Skeletal muscle tissue (tissue), 4 donors: ENCODE measurements around the gene MAL. TPM values are rescaled to one million over a fixed set of nuclear protein-coding genes. Genes with fewer than 3 reads are reported as not detected.
"Not testable (repeated sequence)": the region's sequence is repeated elsewhere in the genome, so short reads cannot be mapped to it uniquely, and the experiment has no call there.

Source experiments
- H3K27ac ChIP-seq: one replicate; pipeline ENCODE4 v1.7.0; 2013; ENCODE audit warnings: mild to moderate bottlenecking, low read depth, low read length, inconsistent platforms
- H3K27me3 ChIP-seq, 3 donors: one replicate each; pipeline ENCODE4 v1.7.0; 2013; ENCODE audit warnings: low read length in 3 of 3; ENCODE audit not compliant: control insufficient read depth in 3 of 3, insufficient read depth in 3 of 3
- H3K36me3 ChIP-seq, 3 donors: one replicate each; pipeline ENCODE4 v1.7.0; 2013; ENCODE audit warnings: low read length in 3 of 3; ENCODE audit not compliant: control insufficient read depth in 3 of 3, insufficient read depth in 3 of 3
- H3K4me1 ChIP-seq, 3 donors: one replicate each; pipeline ENCODE4 v1.7.0; 2013; ENCODE audit warnings: low read length in 3 of 3, mild to moderate bottlenecking in 3 of 3; ENCODE audit not compliant: control insufficient read depth in 3 of 3, insufficient read depth in 3 of 3
- H3K4me3 ChIP-seq, 3 donors: one replicate each; pipeline ENCODE4 v1.7.0; 2013; ENCODE audit warnings: low read length in 3 of 3
- H3K9ac ChIP-seq, 3 donors: one replicate each; pipeline ENCODE4 v1.7.0; 2013; ENCODE audit warnings: low read length in 3 of 3, mild to moderate bottlenecking in 3 of 3, moderate library complexity in 2 of 3, low read depth in 1 of 3
- H3K9me3 ChIP-seq, 3 donors: one replicate each; pipeline ENCODE4 v1.7.0; 2013; ENCODE audit warnings: low read length in 3 of 3; ENCODE audit not compliant: control insufficient read depth in 3 of 3
- total RNA-seq: library from RNA; depleted of rRNA; stranded (reverse); fragments of >200 nt; gene quantifications from one replicate; pipeline ENCODE4 v1.2.3, GENCODE V29; 2014
- donor health status: Osteomylitis.

Gene MAL
- total RNA-seq, 1 donor from 2014 or later = 4.2 TPM

DNA sequence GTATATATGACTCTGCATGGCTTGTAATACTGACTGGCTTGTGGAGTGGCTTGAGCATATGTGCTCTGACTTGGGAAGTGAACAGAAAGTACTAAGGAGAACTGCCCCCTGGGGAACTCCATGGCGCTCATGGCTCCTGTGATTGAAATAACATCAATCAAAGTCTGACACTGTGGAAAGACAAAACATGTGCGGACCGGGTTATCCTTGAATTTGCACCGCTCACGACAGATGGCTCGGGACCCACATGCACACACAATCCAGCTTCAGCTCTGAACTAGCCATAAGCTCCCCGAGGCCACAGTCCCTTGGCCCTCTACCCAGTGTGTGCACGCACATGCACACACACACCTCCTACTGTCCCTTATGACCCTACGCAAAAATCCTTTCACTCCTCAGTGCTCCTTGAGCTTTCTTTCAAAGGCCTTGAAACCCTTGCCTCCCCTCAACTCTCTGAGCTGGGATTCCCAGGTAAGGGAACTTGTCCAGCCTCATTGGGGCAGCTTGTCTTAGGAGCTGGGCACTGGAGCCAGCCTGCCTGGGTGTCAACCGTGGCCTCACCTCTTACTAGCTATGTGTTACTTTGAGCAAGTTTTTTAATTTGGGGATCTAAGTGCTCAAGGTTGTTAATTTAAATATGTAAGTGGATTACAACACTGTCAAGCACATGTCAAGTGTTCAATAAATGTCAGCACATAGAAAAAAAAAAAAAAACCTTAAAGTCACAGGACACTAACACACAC is 52.5 kb downstream of the MAL start:
- Histone ChIP-seq H3K4me3 (no peak overlapping the region), H3K27me3 (peaks cover 25 to 40% (median 37%) of the 10 kb centered on the region in 3 donors)

DNA sequence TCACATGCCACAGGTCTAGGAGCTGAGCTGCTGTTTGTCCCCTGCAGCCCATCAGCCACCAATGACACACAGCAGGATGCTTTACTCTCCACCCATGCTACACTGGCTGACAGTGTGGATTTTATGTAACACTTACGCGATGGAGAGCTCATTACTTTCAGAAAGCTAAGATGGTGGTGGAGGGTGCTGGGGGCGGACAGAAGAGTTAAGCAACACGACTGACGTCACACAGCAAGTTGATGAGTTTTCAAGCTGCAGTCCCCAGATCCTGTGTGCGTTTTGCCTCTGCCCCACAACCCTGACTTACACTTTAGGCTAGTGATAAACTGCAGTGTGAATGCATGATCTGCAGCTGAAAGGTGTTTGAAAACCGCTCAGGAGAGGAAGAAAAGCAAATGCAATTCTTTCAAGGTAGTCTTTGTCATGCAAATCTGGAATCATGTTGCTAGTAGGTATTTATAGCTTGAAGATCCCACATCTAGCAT is 53.7 kb downstream of the MAL start:
- H3K4me1 ChIP-seq = peaks cover 6 to 8% (median 8%) of the 10 kb centered on the region in 3 donors
- no peak overlapping the region for H3K9ac ChIP-seq
- no peak overlapping the region for H3K27ac ChIP-seq
- peaks cover 0 to 2% (median 0%) of the 10 kb centered on the region in 3 donors for H3K36me3 ChIP-seq
- no peak overlapping the region for H3K4me3 ChIP-seq
- H3K9me3 ChIP-seq = no peaks in the 10 kb centered on the region
- peaks cover 21 to 28% (median 27%) of the 10 kb centered on the region in 3 donors for H3K27me3 ChIP-seq

More for the DNA sequence above, 52.5 kb downstream of the MAL start:
- Histone ChIP-seq H3K9ac (no peak overlapping the region), H3K4me1 (peaks cover 6 to 8% (median 8%) of the 10 kb centered on the region in 3 donors), H3K9me3 (no peaks in the 10 kb centered on the region), H3K36me3 (no peaks in the 10 kb centered on the region), H3K27ac (no peak overlapping the region)

DNA sequence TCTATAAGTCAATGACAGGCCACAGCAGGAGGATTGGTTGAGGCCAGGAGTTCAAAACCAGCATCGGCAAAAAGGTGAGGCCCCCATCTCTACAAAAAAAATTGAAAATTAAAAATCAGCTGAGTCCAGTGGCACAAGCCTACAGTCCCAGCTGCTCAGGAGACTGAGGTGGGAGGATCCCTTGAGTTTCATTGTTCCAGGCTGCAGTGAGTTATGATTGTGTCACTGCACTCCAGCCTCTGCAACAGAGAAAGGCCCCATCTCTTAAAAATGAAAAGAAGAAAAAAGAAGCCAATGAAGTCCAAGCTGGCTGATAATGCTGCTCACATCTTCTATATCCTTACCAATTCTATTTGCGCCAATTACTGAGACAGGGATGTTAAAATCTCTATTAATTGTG is 57.0 kb downstream of the MAL start:
- Histone ChIP-seq H3K9me3 (no peaks in the 10 kb centered on the region), H3K4me1 (peaks cover 0 to under 1% (median 0%) of the 10 kb centered on the region in 3 donors), H3K4me3 (no peak overlapping the region), H3K36me3 (peaks cover 17 to 26% (median 21%) of the 10 kb centered on the region in 3 donors), H3K27me3 (peaks cover 0 to 6% (median 3%) of the 10 kb centered on the region in 3 donors), H3K9ac (no peak overlapping the region), H3K27ac (no peak overlapping the region)

DNA sequence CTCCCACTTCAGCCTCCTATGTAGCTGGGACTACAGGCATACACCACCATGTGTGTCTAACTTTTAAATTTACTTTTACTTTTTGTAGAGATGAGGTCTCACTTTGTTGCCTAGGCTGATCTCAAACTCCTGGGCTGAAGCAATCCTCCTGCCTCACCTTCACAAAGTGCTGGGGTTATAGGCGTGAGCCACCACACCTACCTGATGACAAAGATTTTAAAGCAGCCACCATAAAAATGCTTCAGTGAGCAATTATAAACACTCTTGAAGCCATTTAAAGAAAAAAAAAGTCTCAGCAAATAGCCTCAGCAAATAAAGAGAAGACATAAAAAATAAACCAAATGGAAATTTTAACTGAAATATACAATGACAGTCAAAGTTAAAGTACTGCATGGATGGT is 60.5 kb downstream of the MAL start:
- Histone ChIP-seq H3K4me1 (no peaks in the 10 kb centered on the region), H3K27me3 (no peaks in the 10 kb centered on the region), H3K36me3 (peaks cover 29 to 42% (median 41%) of the 10 kb centered on the region in 3 donors), H3K27ac (no peak overlapping the region), H3K9ac (no peak overlapping the region), H3K4me3 (no peak overlapping the region), H3K9me3 (no peaks in the 10 kb centered on the region)

DNA sequence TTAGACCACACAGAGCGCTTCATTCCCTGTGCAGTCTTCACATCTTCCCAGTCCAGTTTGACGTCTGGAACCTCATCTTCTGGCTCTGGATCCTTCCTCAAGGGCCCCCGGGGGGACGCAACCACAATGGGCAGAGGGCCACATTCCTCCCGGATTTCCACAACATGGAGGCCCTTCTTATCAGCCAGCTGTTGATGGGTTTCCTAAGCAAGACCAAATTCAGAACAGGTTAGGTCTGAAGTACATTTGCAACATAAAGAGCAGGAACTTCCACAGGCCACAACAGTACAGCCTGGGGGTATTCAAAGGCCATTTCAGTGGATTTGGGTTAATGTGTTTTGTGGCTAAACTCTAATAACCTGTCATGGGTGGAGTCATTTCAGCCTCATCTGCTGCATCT is 61.9 kb downstream of the MAL start:
- peaks cover 37 to 54% (median 52%) of the 10 kb centered on the region in 3 donors for H3K36me3 ChIP-seq

DNA sequence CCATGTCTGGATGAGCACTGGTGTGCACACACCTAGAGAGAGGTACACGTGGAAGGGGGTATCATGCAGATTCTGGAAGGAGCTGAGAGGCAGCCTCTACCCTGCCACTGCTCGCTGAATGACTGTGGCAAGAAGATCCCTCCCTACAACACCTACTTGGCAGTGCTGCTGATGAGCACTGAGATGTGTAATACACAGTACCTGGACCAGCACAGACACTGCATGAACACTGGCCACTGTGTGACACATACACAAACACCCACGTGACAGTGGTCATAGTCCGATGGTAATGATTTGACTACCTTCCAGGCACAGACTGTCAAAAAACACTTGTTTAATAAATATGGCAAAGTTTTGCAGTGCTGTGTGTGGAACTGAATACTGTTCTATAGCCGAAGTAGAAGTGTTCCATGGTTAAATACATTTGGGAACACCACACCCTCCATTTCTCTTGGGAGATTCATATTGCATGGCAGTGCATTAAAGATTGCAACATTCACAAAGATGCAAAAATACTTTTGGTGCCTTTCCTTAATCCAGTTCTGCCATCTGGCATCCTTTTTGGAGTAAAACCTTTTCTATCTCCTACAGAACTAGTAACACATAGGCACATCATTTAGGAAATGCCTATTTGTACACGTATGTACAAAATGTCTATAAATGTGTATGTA is 66.5 kb downstream of the MAL start:
- no peak overlapping the region for H3K4me3 ChIP-seq
- H3K27ac ChIP-seq = no peak overlapping the region
- H3K36me3 ChIP-seq = peaks cover 32 to 41% (median 36%) of the 10 kb centered on the region in 3 donors
- no peak overlapping the region for H3K9ac ChIP-seq
- no peaks in the 10 kb centered on the region for H3K27me3 ChIP-seq
- H3K4me1 ChIP-seq = no peaks in the 10 kb centered on the region
- H3K9me3 ChIP-seq = no peaks in the 10 kb centered on the region

More for the DNA sequence above, 61.9 kb downstream of the MAL start:
- no peaks in the 10 kb centered on the region for H3K9me3 ChIP-seq
- H3K27ac ChIP-seq = no peak overlapping the region
- no peak overlapping the region for H3K4me3 ChIP-seq
- no peak overlapping the region for H3K9ac ChIP-seq
- H3K4me1 ChIP-seq = no peaks in the 10 kb centered on the region
- no peaks in the 10 kb centered on the region for H3K27me3 ChIP-seq

DNA sequence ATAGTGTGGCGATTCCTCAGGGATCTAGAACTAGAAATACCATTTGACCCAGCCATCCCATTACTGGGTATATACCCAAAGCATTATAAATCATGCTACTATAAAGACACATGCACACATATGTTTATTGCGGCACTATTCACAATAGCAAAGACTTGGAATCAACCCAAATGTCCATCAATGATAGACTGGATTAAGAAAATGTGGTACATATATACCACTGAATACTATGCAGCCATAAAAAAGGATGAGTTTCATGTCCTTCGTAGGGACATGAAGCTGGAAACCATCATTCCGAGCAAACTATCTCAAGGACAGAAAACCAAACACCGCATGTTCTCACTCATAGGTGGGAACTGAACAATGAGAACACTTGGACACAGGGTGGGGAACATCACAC is 72.8 kb downstream of the MAL start:
- H3K27ac ChIP-seq, H3K4me1 ChIP-seq, H3K4me3 ChIP-seq, H3K9ac ChIP-seq, H3K27me3 ChIP-seq, H3K9me3 ChIP-seq: not testable (repeated sequence)
- peaks cover 19 to 42% (median 29%) of the 10 kb centered on the region in 3 donors for H3K36me3 ChIP-seq

DNA sequence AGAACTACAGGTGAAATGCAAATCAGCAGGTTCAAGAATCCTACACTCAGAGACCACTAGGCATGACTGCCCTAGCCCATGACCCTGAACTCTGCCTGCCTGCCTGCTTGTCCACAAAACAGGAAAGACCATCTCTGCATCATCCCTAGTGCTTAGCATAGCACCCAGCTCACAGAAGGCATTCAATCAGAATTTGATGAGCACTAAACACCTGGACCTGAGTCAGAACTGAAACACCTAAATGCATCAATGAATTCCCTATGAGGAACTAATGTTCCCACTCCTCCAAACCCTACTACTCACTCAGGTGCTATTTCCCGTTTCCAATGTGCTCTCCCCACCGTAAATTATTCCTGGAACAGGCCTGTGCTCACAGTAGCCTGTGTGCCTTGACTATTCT is 74.4 kb downstream of the MAL start:
- no peak overlapping the region for H3K9ac ChIP-seq
- H3K4me1 ChIP-seq = no peaks in the 10 kb centered on the region
- H3K9me3 ChIP-seq = no peaks in the 10 kb centered on the region
- no peak overlapping the region for H3K4me3 ChIP-seq
- peaks cover 25 to 57% (median 38%) of the 10 kb centered on the region in 3 donors for H3K36me3 ChIP-seq
- no peaks in the 10 kb centered on the region for H3K27me3 ChIP-seq
- H3K27ac ChIP-seq = no peak overlapping the region
